Mesodermal cell (in vitro differentiated cells): Measurements from ENCODE around the gene RGS3.

Experiments used
- H3K27ac ChIP-seq: 2 replicates; pipeline ENCODE4 v1.7.0; 2013; ENCODE audit warnings: mild to moderate bottlenecking, low read depth, low read length, moderate library complexity; ENCODE audit not compliant: severe bottlenecking
- H3K36me3 ChIP-seq: 2 replicates; pipeline ENCODE4 v1.7.1; 2013; ENCODE audit warnings: mild to moderate bottlenecking, low read length, moderate library complexity; ENCODE audit not compliant: control insufficient read depth, insufficient read depth
- H3K4me1 ChIP-seq: one replicate; pipeline ENCODE4 v1.7.1; 2013; ENCODE audit warnings: mild to moderate bottlenecking, low read length; ENCODE audit not compliant: insufficient read depth, control insufficient read depth, poor library complexity, severe bottlenecking
- H3K4me3 ChIP-seq: 2 replicates; pipeline ENCODE4 v1.7.0; 2013; ENCODE audit warnings: low read length, control low read depth, mild to moderate bottlenecking; ENCODE audit not compliant: insufficient read depth, poor library complexity, severe bottlenecking; ENCODE audit errors: extremely low read depth
- H3K9me3 ChIP-seq: 2 replicates; pipeline ENCODE4 v1.7.1; 2013; ENCODE audit warnings: mild to moderate bottlenecking, low read length, moderate library complexity; ENCODE audit not compliant: control insufficient read depth
- WGBS, 2 experiments: methylation state at CpG; one replicate each; pipeline ENCODE4 v1.1.5; 2013; ENCODE audit warnings: missing lambda C conversion rate in 2 of 2; ENCODE audit not compliant: insufficient coverage in 2 of 2; 5-methylcytosine and 5-hydroxymethylcytosine counted together

The RGS3 gene

DNA sequence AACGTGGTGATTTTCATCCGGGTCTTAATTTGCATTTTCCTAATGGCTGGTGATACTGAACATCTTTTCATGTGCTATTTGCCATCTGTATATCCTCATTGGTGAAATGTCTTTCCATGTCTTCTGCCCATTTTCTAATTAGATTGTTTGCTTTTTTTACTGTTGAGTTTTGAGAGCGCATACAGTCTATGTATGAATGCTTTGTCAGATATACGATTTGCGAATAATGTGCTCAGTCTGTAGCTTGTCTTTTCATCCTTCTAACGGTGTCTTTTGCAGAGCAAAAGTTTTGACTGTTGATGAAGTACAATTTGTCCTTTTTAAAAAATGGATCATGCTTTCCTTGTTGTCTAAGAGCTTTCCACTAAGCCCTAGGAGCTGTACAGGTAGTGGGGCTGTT is 143.0 kb downstream of the RGS3 start:
- Histone ChIP-seq H3K4me3 (no peak overlapping the region), H3K4me1 (peaks cover 37% of the 10 kb centered on the region)
- WGBS, 2 experiments, result 97 to 98% methylated on average over 6 of the region's 6 CpGs

GRCh38 chr9:113608082-113608685 is 144.7 kb downstream of the RGS3 start:
- WGBS, 2 experiments, result 93 to 100% methylated on average over 3 to 4 of the region's 9 CpGs
- Histone ChIP-seq H3K27ac (no peak overlapping the region), H3K4me3 (no peak overlapping the region), H3K4me1 (peaks cover 20% of the 10 kb centered on the region), H3K36me3 (no peaks in the 10 kb centered on the region), H3K9me3 (no peaks in the 10 kb centered on the region)

More for the DNA sequence above, 143.0 kb downstream of the RGS3 start:
- H3K36me3 ChIP-seq, result no peaks in the 10 kb centered on the region
- no peaks in the 10 kb centered on the region for H3K9me3 ChIP-seq
- H3K27ac ChIP-seq, result no peak overlapping the region

GRCh38 chr9:113609562-113610318 is 146.2 kb downstream of the RGS3 start:
- WGBS, 2 experiments, result 59 to 62% methylated on average over 12 to 21 of the region's 21 CpGs
- H3K9me3 ChIP-seq, result no peaks in the 10 kb centered on the region
- H3K4me3 ChIP-seq, result no peak overlapping the region
- no peaks in the 10 kb centered on the region for H3K36me3 ChIP-seq
- peaks cover 18% of the 10 kb centered on the region for H3K4me1 ChIP-seq
- peak overlapping the region; percentile 86 for H3K27ac ChIP-seq

DNA sequence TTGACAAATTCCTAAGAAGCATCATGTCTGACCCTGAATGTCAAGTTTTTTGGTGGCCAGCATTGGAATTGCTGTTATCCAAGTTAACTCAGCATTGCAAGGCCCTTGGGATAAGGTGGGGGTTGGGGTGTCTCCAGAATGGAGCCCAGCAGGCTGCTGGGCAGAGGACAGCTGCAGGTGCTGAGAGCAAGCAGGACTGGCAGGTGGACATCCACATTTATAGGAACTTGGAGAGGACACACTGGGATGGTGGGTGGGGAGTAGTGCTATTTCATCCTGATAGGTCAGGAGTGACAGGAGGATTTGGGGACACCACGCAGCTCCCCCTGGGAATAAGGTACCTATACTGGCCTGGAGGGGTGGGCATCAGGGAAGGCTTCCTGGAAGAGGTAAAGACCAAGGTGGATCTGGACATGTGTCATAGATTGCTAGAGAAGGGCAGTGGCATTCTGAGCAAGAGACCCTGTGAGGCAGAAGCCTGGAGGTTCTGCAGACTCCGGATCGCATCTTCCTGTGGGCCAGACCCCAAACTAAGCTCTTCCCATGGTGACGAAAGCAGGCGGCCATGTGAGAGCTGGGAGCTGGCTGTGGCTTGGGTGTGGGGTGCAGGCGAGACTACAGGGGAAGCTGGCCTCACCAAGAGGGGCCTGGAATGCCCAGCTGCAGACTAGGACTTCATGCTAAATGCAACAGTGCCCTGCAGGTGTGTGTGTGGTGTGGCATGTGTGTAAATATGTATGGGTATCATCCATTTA is 148.1 kb downstream of the RGS3 start:
- H3K36me3 ChIP-seq, result no peaks in the 10 kb centered on the region
- 95 to 98% methylated on average over 3 to 6 of the region's 6 CpGs for WGBS, 2 experiments

DNA sequence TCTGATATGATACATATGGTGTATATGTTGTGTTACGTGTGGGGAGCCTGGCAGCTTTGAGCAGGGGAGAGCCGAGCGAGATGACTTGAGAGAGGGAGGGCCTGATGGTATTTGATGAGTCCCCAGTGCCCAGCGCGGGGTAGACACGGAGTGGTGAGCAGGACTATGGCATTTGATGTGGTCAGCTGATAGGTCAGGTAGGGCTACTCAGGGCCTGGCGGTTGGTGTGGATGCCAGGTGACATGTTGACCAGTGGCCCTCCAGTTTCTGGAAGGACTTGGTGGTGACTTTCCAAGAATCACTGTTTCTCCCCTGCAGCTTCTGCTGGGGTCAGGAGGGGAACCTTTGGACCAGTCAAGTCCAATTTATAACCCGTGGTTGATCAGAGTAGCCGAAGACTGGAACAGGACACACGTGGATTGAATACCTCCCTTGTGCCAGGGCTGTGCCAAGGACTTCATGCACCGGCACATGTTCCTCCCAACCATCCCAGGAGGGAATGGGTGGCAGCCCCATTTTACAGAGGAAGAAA is 148.8 kb downstream of the RGS3 start:
- H3K36me3 ChIP-seq, result no peaks in the 10 kb centered on the region
- no peak overlapping the region for H3K4me3 ChIP-seq
- H3K27ac ChIP-seq, result no peak overlapping the region
- WGBS, 2 experiments, result 88 to 95% methylated on average over 10 to 11 of the region's 11 CpGs
- no peaks in the 10 kb centered on the region for H3K9me3 ChIP-seq
- H3K4me1 ChIP-seq, result peaks cover 35% of the 10 kb centered on the region

More for the DNA sequence above, 148.1 kb downstream of the RGS3 start:
- Histone ChIP-seq H3K9me3 (no peaks in the 10 kb centered on the region), H3K4me3 (no peak overlapping the region), H3K27ac (no peak overlapping the region), H3K4me1 (peaks cover 29% of the 10 kb centered on the region)

- Histone ChIP-seq H3K4me1 (peaks cover 40% of the 10 kb centered on the region), H3K9me3 (no peaks in the 10 kb centered on the region), H3K36me3 (no peaks in the 10 kb centered on the region), H3K27ac (no peak overlapping the region), H3K4me3 (no peak overlapping the region)
- 88 to 100% methylated on average over 1 to 5 of the region's 6 CpGs for WGBS, 2 experiments
Measured at GRCh38 chr9:113612828-113613227, 149.3 kb downstream of the RGS3 start.

DNA sequence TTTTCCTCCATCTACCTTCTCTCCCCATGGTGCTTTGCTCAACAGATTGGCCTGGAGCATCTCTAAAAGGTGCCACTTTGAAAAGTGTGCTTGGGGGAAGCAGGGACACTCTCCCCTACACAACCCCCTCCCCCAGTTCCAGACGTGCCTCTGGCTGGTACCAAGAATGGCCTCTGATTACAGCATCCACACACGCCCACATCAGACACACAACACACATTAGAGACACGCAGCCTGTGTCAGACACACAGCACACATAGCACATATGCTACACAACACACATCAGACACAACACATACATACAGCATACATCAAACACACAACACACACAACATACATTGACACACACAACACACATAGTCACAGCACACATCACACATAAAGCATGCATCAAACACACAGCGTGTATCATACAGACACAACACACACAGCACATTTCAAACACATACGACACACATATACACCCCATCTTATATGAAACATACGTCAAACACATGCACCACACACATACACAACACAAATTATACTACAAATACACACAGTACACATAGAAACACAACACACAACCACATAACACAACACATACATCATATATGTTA is 150.4 kb downstream of the RGS3 start:
- H3K4me1 ChIP-seq, result peaks cover 45% of the 10 kb centered on the region
- no peak overlapping the region for H3K27ac ChIP-seq
- WGBS, 2 experiments, result 91 to 93% methylated on average over 3 to 6 of the region's 6 CpGs

DNA sequence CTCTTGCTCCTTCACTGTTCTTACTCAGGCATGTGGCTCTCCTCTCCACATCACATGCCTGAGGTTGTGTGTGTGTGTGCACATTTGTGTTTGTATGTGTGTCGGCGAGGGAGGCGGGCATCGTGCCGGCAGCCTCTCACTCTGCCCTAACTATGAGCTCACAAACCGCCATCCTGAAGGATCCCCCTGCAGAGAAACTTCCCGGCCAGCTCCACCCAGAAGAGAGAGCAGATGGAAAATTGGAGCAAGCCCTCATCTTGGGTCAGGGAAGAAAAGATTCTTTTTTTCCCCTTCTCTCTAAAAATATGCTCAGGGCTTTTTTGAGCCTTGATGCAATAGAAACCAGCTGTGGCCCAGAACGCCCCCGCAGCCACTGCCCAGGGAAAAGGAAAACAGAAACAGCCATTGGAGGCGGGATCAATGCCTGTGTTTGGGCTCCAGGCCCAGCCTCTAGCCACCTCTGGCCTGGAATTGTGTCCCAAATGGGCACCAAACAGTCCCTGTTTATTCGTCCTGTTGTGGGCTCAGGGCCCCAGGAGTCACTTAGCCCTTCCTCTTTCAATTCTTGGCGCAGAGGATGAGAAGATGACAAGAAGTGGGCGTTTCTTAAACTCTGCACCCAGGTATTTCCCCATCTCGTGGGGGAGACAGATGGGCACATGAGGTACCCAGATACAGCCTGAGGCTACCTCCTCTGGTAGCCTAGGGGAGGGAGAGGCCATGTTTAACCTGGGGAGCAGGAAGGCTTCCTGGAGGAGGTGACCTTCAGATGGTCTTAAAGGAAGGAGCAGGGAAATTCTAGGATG is 151.5 kb downstream of the RGS3 start:
- H3K4me3 ChIP-seq, result no peak overlapping the region
- H3K27ac ChIP-seq, result no peak overlapping the region
- H3K4me1 ChIP-seq, result peaks cover 49% of the 10 kb centered on the region
- H3K36me3 ChIP-seq, result no peaks in the 10 kb centered on the region
- no peaks in the 10 kb centered on the region for H3K9me3 ChIP-seq
- WGBS, 2 experiments, result 81 to 91% methylated on average over 7 of the region's 14 CpGs

More for the DNA sequence above, 150.4 kb downstream of the RGS3 start:
- Histone ChIP-seq H3K9me3 (no peaks in the 10 kb centered on the region), H3K4me3 (no peak overlapping the region), H3K36me3 (no peaks in the 10 kb centered on the region)

GRCh38 chr9:113616116-113616515 is 152.6 kb downstream of the RGS3 start:
- Histone ChIP-seq H3K36me3 (no peaks in the 10 kb centered on the region), H3K9me3 (no peaks in the 10 kb centered on the region), H3K4me3 (no peak overlapping the region), H3K4me1 (peaks cover 50% of the 10 kb centered on the region), H3K27ac (peak overlapping the region; percentile 16)
- WGBS, 2 experiments, result 73 to 83% methylated on average over 6 to 10 of the region's 14 CpGs
